GM12892 (cell line): ENCODE measurements around the gene STUM.

Source experiments
- POLR2A ChIP-seq: IDR thresholded peaks from 2 replicates; pipeline ENCODE4 v1.6.1; 2011; ENCODE audit warnings: low read depth, low read length, control low read depth
- POLR2AphosphoS5 ChIP-seq: IDR thresholded peaks from 2 replicates; pipeline ENCODE4 v1.6.1; 2011; ENCODE audit warnings: low read depth, low read length, control low read depth
- TAF1 ChIP-seq: IDR thresholded peaks from 2 replicates; pipeline ENCODE4 v1.6.1; 2011; ENCODE audit warnings: low read depth, mild to moderate bottlenecking, control low read depth, low read length, borderline replicate concordance

GRCh38 chr1:226569879-226570547 lies 21.4 kb downstream of the STUM start:
- TF ChIP-seq POLR2AphosphoS5 (no peak), POLR2A (no peak), TAF1 (no peak)
